Loucy (cell line): ENCODE results near the gene KRTAP2-4.
A peak's percentile ranks its signal among the peaks of the same experiment; 100 is the strongest.
"Not testable (repeated sequence)": the region's sequence is repeated elsewhere in the genome, so short reads cannot be mapped to it uniquely, and the experiment has no call there.

Experiments
- H2AFZ ChIP-seq: fragments of 200-600 bp; sonication (generic); 2 replicates; pipeline ENCODE4 v1.6.0; 2016; ENCODE audit warnings: antibody characterized with exemption, mild to moderate bottlenecking, low read length, moderate library complexity
- H3F3A ChIP-seq: fragments of 200-600 bp; 2 replicates; pipeline ENCODE4 v1.6.0; 2016; ENCODE audit warnings: antibody characterized with exemption, low read depth, mild to moderate bottlenecking
- H3K27me3 ChIP-seq: fragments of 200-600 bp; sonication (generic); 2 replicates; pipeline ENCODE4 v1.6.1; 2014; ENCODE audit warnings: low read length, mild to moderate bottlenecking; ENCODE audit not compliant: insufficient read depth, poor library complexity, severe bottlenecking
- H3K36me3 ChIP-seq: fragments of 200-600 bp; sonication (generic); 2 replicates; pipeline ENCODE4 v1.6.1; 2016; ENCODE audit warnings: low read length; ENCODE audit not compliant: insufficient read depth
- H3K4me1 ChIP-seq: fragments of 200-600 bp; sonication (generic); 2 replicates; pipeline ENCODE4 v1.5.1; 2014; ENCODE audit warnings: low read length, mild to moderate bottlenecking; ENCODE audit not compliant: insufficient read depth, poor library complexity, severe bottlenecking
- H3K4me2 ChIP-seq: fragments of 200-600 bp; sonication (generic); 2 replicates; pipeline ENCODE4 v1.6.0; 2014; ENCODE audit warnings: antibody characterized with exemption, low read length, low read depth, mild to moderate bottlenecking; ENCODE audit not compliant: poor library complexity, severe bottlenecking
- H3K4me3 ChIP-seq: fragments of 200-600 bp; sonication (generic); 2 replicates; pipeline ENCODE4 v1.5.1; 2014; ENCODE audit warnings: low read length, mild to moderate bottlenecking, mixed read lengths; ENCODE audit not compliant: poor library complexity, severe bottlenecking
- H3K79me2 ChIP-seq: fragments of 200-600 bp; sonication (generic); 2 replicates; pipeline ENCODE4 v1.6.1; 2014; ENCODE audit warnings: low read length; ENCODE audit not compliant: insufficient read depth
- H3K9ac ChIP-seq: fragments of 200-600 bp; sonication (generic); 2 replicates; pipeline ENCODE4 v1.6.0; 2014; ENCODE audit warnings: mild to moderate bottlenecking, low read depth, low read length, moderate library complexity; ENCODE audit not compliant: poor library complexity, severe bottlenecking
- H3K9me2 ChIP-seq: fragments of 200-600 bp; sonication (generic); replicated peaks from 2 replicates; pipeline ENCODE4 v1.6.1; 2016; ENCODE audit warnings: low read depth, low read length, mixed read lengths
- H3K9me3 ChIP-seq: fragments of 200-600 bp; sonication (generic); 2 replicates; pipeline ENCODE4 v1.6.1; 2014; ENCODE audit warnings: mild to moderate bottlenecking, antibody characterized with exemption, low read length, low read depth; ENCODE audit not compliant: insufficient read depth
- H4K20me1 ChIP-seq: fragments of 200-600 bp; sonication (generic); 2 replicates; pipeline ENCODE4 v1.6.0; 2014; ENCODE audit warnings: antibody characterized with exemption, low read length, mild to moderate bottlenecking; ENCODE audit not compliant: insufficient read depth, poor library complexity, severe bottlenecking
- CTCF ChIP-seq: fragments of 200-600 bp; sonication (generic); conservative IDR thresholded peaks from 2 replicates; pipeline ENCODE4 v1.5.1; 2014; ENCODE audit warnings: mild to moderate bottlenecking, antibody characterized with exemption, low read length
- EZH2phosphoT487 ChIP-seq: fragments of 200-600 bp; IDR thresholded peaks from 2 replicates; pipeline ENCODE4 v1.6.1; 2018; ENCODE audit warnings: antibody characterized with exemption, mild to moderate bottlenecking, moderate library complexity, borderline replicate concordance

The KRTAP2-4 gene

DNA sequence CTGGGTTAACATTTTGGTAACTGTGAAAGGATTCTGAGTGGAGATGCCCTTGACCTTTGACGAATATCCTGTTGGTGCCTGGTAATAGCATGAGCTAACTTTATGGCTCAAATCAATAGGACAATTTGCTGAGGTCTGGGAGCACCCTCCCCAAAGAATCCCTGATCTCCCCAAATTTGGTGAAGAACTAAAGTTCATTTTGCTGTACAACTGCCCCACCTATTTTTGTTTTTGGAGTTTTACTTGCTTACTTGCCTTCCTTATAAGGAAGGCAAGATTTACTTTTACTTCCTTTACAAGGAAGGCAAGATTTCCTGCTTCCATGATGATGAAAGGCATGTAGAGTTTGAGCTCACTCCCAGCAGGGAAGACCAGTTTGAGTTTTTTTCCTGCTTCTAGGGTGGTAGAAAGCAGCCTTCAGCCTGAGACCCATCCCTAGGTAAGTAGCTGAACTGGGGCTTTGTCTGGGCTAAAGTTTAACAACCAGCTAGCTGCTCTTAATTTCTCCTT is 42.3 kb upstream of the KRTAP2-4 start:
- Histone ChIP-seq H3K4me2 (peak overlapping the region; percentile 2), H3F3A (peaks cover 2% of the 10 kb centered on the region; the same call in 1 of the 2 replicates), H3K9ac (no peak overlapping the region), H3K9me3 (peaks cover 8% of the 10 kb centered on the region; the same call in 1 of the 2 replicates), H2AFZ (peak overlapping the region; percentile 10; the same call in 1 of the 2 replicates), H3K4me3 (peak overlapping the region; percentile 5), H3K36me3 (no peaks in the 10 kb centered on the region), H3K27me3 (no peaks in the 10 kb centered on the region), H3K79me2 (no peaks in the 10 kb centered on the region), H3K4me1 (peaks cover 25% of the 10 kb centered on the region), H3K9me2 (no peaks in the 10 kb centered on the region), H4K20me1 (no peaks in the 10 kb centered on the region)
- TF ChIP-seq EZH2phosphoT487 (no peak), CTCF (no peak)

DNA sequence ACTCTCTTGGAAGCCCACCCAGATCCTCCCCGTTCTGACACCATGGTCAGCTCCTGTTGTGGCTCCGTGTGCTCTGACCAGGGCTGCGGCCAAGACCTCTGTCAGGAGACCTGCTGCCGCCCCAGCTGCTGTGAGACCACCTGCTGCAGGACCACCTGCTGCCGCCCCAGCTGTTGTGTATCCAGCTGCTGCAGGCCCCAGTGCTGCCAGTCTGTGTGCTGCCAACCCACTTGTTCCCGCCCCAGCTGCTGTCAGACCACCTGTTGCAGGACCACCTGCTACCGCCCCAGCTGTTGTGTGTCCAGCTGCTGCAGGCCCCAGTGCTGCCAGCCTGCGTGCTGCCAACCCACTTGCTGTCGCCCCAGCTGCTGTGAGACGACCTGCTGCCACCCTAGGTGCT is 39.7 kb upstream of the KRTAP2-4 start, which contains the start of gene KRTAP4-9:
TSS of gene KRTAP4-9 (plus strand) at position 43 of the 400 bp plus-strand sequence. CDS start at position 43, 0 bp downstream.
- H3K4me2 ChIP-seq, H3K9me2 ChIP-seq, H3K27me3 ChIP-seq, H4K20me1 ChIP-seq, H3K36me3 ChIP-seq, H3K4me3 ChIP-seq, H3F3A ChIP-seq, H2AFZ ChIP-seq, H3K9ac ChIP-seq, H3K79me2 ChIP-seq, H3K9me3 ChIP-seq: not testable (repeated sequence)
- peaks cover 32% of the 10 kb centered on the region for H3K4me1 ChIP-seq

DNA sequence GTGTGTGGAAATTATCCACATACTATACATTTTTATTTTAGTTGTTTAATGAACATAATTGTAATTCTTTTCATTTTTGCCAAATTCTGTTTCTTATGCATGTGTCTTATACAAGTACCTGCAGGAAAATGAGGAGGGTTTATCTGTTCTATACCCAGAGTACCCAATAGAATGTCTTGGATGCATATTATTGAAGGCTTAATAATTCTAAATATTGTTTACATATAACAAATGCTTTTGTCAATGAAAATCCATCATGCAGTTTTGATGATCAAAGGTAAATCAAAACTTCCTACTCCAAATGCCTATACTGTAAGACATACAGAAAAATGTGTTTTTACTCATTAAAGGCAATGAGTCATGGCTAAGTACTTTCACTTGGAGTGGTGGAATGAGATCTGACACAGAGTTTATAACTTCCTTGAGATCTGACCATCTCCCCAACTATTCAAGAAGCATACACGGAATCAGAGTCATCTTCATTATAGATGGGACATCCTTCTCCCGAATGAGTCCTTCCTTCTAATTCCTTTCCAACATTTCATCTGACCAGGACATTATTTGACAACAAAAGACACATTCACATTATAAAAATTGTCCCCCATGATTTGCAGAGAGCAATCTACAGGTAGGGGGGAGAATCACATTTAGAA is 38.8 kb upstream of the KRTAP2-4 start:
- H3F3A ChIP-seq, H3K4me3 ChIP-seq, H3K27me3 ChIP-seq, H3K4me2 ChIP-seq, H3K9ac ChIP-seq, H3K79me2 ChIP-seq, H3K9me3 ChIP-seq, H4K20me1 ChIP-seq, H2AFZ ChIP-seq, H3K9me2 ChIP-seq, H3K36me3 ChIP-seq: not testable (repeated sequence)
- peaks cover 38% of the 10 kb centered on the region for H3K4me1 ChIP-seq

- H3F3A ChIP-seq, result no peaks in the 10 kb centered on the region
- peaks cover 37% of the 10 kb centered on the region for H3K4me1 ChIP-seq
- no peak overlapping the region for H3K9ac ChIP-seq
- H3K9me2 ChIP-seq, result no peaks in the 10 kb centered on the region
- H3K4me3 ChIP-seq, result no peak overlapping the region
- no peak overlapping the region for H3K4me2 ChIP-seq
- no peak overlapping the region for H2AFZ ChIP-seq
- H4K20me1 ChIP-seq, result no peaks in the 10 kb centered on the region
- H3K79me2 ChIP-seq, result no peaks in the 10 kb centered on the region
- H3K36me3 ChIP-seq, result no peaks in the 10 kb centered on the region
- no peaks in the 10 kb centered on the region for H3K9me3 ChIP-seq
- no peaks in the 10 kb centered on the region for H3K27me3 ChIP-seq
- TF ChIP-seq EZH2phosphoT487 (no peak), CTCF (no peak)
Measured at GRCh38 chr17:41103896-41104295, 38.2 kb upstream of the KRTAP2-4 start.
